GM23338 (cell line): ENCODE measurements around the gene TMEM245. TPM values are rescaled to one million over a fixed set of nuclear protein-coding genes. Genes with fewer than 3 reads are reported as not detected.

Experiments
- ATAC-seq: fragments of 200-7000 bp; cut with Tn5 transposase; 3 replicates; pipeline ENCODE4 v1.9.1; 2020
- DNase-seq: peaks from one replicate; pipeline ENCODE4 v3.0.0-alpha.2; 2015; ENCODE audit warnings: low spot score
- H2AFZ ChIP-seq: fragments of 200-600 bp; sonication (generic); 2 replicates; pipeline ENCODE4 v1.8.0; 2016; ENCODE audit warnings: antibody characterized with exemption, mild to moderate bottlenecking, moderate library complexity
- H3F3A ChIP-seq: fragments of 200-600 bp; sonication (generic); replicated peaks from 2 replicates; pipeline ENCODE4 v1.8.0; 2017; ENCODE audit warnings: antibody characterized with exemption, mixed run types, low read depth
- H3K27ac ChIP-seq: fragments of 200-600 bp; sonication (generic); 2 replicates; pipeline ENCODE4 v1.6.1; 2016; ENCODE audit warnings: low read depth
- H3K27me3 ChIP-seq: fragments of 200-600 bp; sonication (generic); 2 replicates; pipeline ENCODE4 v1.8.0; 2016; ENCODE audit warnings: mild to moderate bottlenecking, mixed run types, moderate library complexity; ENCODE audit not compliant: insufficient read depth
- H3K36me3 ChIP-seq: fragments of 200-600 bp; sonication (generic); 2 replicates; pipeline ENCODE4 v1.8.0; 2016; ENCODE audit warnings: mild to moderate bottlenecking; ENCODE audit not compliant: insufficient read depth
- H3K4me1 ChIP-seq: fragments of 200-600 bp; sonication (generic); 2 replicates; pipeline ENCODE4 v1.8.0; 2016; ENCODE audit warnings: mild to moderate bottlenecking, moderate library complexity; ENCODE audit not compliant: insufficient read depth
- H3K4me2 ChIP-seq: fragments of 200-600 bp; sonication (generic); 2 replicates; pipeline ENCODE4 v1.7.1; 2017; ENCODE audit warnings: mixed run types
- H3K4me3 ChIP-seq: fragments of 200-600 bp; sonication (generic); 2 replicates; pipeline ENCODE4 v1.6.1; 2016; ENCODE audit warnings: mixed run types
- H3K79me2 ChIP-seq: fragments of 200-600 bp; sonication (generic); replicated peaks from 2 replicates; pipeline ENCODE4 v1.8.0; 2017; ENCODE audit warnings: mild to moderate bottlenecking; ENCODE audit not compliant: insufficient read depth
- H3K9me2 ChIP-seq: fragments of 200-600 bp; sonication (generic); 2 replicates; pipeline ENCODE4 v1.8.0; 2017; ENCODE audit not compliant: insufficient read depth
- H4K20me1 ChIP-seq: fragments of 200-600 bp; sonication (generic); replicated peaks from 2 replicates; pipeline ENCODE4 v1.8.0; 2017; ENCODE audit warnings: mild to moderate bottlenecking; ENCODE audit not compliant: insufficient read depth
- H3K27ac Mint-ChIP-seq: 2 replicates; pipeline ENCODE4 v1.8.0; 2020; ENCODE audit warnings: inconsistent platforms, mild to moderate bottlenecking, moderate library complexity, mixed read lengths
- H3K27me3 Mint-ChIP-seq: 3 replicates; pipeline ENCODE4 v1.8.0; 2022; ENCODE audit warnings: low read depth, mild to moderate bottlenecking, moderate library complexity, mixed read lengths, inconsistent platforms; ENCODE audit not compliant: insufficient read depth, poor library complexity
- H3K36me3 Mint-ChIP-seq: 3 replicates; pipeline ENCODE4 v1.8.0; 2021; ENCODE audit warnings: low read depth, mild to moderate bottlenecking, inconsistent platforms, moderate library complexity, mixed read lengths
- H3K4me1 Mint-ChIP-seq: 3 replicates; pipeline ENCODE4 v1.8.0; 2020; ENCODE audit warnings: mild to moderate bottlenecking, inconsistent platforms, mixed read lengths
- H3K4me3 Mint-ChIP-seq: 3 replicates; pipeline ENCODE4 v1.8.0; 2021; ENCODE audit warnings: moderate library complexity, mild to moderate bottlenecking, inconsistent platforms, mixed read lengths
- H3K9me3 Mint-ChIP-seq: 3 replicates; pipeline ENCODE4 v1.8.0; 2020; ENCODE audit warnings: moderate library complexity, mild to moderate bottlenecking, inconsistent platforms, mixed read lengths
- CREB1 ChIP-seq: fragments of 250-450 bp; sonication (Bioruptor Pico); IDR thresholded peaks from 2 replicates; pipeline ENCODE4 v1.5.0; 2020; ENCODE audit warnings: low read depth, mild to moderate bottlenecking, moderate library complexity
- EZH2 ChIP-seq: fragments of 200-600 bp; sonication (generic); IDR thresholded peaks from one replicate; pipeline ENCODE4 v1.8.0; 2017; ENCODE audit warnings: antibody characterized with exemption, mild to moderate bottlenecking, low read depth; ENCODE audit not compliant: unreplicated experiment
- EZH2phosphoT487 ChIP-seq: fragments of 200-600 bp; sonication (generic); IDR thresholded peaks from one replicate; pipeline ENCODE4 v1.8.1; 2018; ENCODE audit warnings: antibody characterized with exemption; ENCODE audit not compliant: unreplicated experiment
- NANOG ChIP-seq: IDR thresholded peaks from 2 replicates; pipeline ENCODE4 v1.6.1; 2016; ENCODE audit warnings: antibody characterized with exemption, borderline replicate concordance
- POLR2AphosphoS5 ChIP-seq: IDR thresholded peaks from 2 replicates; pipeline ENCODE4 v1.6.1; 2016; ENCODE audit warnings: antibody characterized with exemption, low read depth
- REST ChIP-seq: IDR thresholded peaks from one replicate; pipeline ENCODE4 v1.6.1; 2018; ENCODE audit warnings: antibody characterized with exemption; ENCODE audit not compliant: unreplicated experiment
- STAT1 ChIP-seq: IDR thresholded peaks from one replicate; pipeline ENCODE4 v1.6.1; 2016; ENCODE audit warnings: antibody characterized with exemption; ENCODE audit not compliant: unreplicated experiment
- ZNF114 ChIP-seq: fragments of 250-450 bp; sonication (Bioruptor Pico); IDR thresholded peaks from 2 replicates; pipeline ENCODE4 v1.5.0; 2020; ENCODE audit warnings: mild to moderate bottlenecking, moderate library complexity
- ZNF331 ChIP-seq: fragments of 250-450 bp; sonication (Bioruptor Pico); IDR thresholded peaks from 2 replicates; pipeline ENCODE4 v1.5.0; 2020; ENCODE audit warnings: low read depth, mild to moderate bottlenecking, moderate library complexity
- polyA plus RNA-seq: library from polyadenylated mRNA; unstranded; fragments of >200 nt; fragmentation: Nextera tagmentation; extraction: Ambion mirVana; gene quantifications from 2 replicates; pipeline ENCODE4 v1.2.1, GENCODE V29; 2016
- total RNA-seq: library from RNA; depleted of rRNA; stranded (reverse); fragments of >200 nt; shearing (Covaris generic); gene quantifications from 2 replicates; pipeline ENCODE4 v1.2.3, GENCODE V29; 2014
- TF ChIP-seq, protein P1 (sequence below), 2 experiments: fragments of 200-600 bp in 1 of 2; sonication (generic) in 1 of 2; conservative IDR thresholded peaks; 2 replicates each; pipeline versions ENCODE4 v1.5.1 to v1.6.1; 2016 to 2017; ENCODE audit warnings: antibody characterized with exemption in 2 of 2, low read depth in 2 of 2, mild to moderate bottlenecking in 2 of 2, moderate library complexity in 1 of 2

The TMEM245 gene
- total and polyA plus RNA-seq, 2 experiments from 2014 or later: 17.3 to 64.1 TPM

- no peak overlapping the region for H3K4me2 ChIP-seq
- peaks cover 56% of the 10 kb centered on the region for H3K79me2 ChIP-seq
- H3K27me3 ChIP-seq: no peaks in the 10 kb centered on the region
- peaks cover 24% of the 10 kb centered on the region for H3K4me1 ChIP-seq
- H3F3A ChIP-seq: no peaks in the 10 kb centered on the region
- H3K9me3 Mint-ChIP-seq: no peaks in the 10 kb centered on the region
- peaks cover 7% of the 10 kb centered on the region for H3K36me3 ChIP-seq
- H2AFZ ChIP-seq: no peak overlapping the region
- H3K4me3 ChIP-seq: no peak overlapping the region
- H4K20me1 ChIP-seq: peaks cover 33% of the 10 kb centered on the region; the same call in 1 of the 2 replicates
- peaks cover 2% of the 10 kb centered on the region for H3K27me3 Mint-ChIP-seq
- peaks cover 38% of the 10 kb centered on the region for H3K36me3 Mint-ChIP-seq
- H3K27ac ChIP-seq: no peak overlapping the region; the same call in 1 of the 2 replicates
- ATAC-seq (no peak), DNase-seq (no peak)
- TF ChIP-seq REST (no peak), EZH2phosphoT487 (no peak)
- TF ChIP-seq, protein P1, sequence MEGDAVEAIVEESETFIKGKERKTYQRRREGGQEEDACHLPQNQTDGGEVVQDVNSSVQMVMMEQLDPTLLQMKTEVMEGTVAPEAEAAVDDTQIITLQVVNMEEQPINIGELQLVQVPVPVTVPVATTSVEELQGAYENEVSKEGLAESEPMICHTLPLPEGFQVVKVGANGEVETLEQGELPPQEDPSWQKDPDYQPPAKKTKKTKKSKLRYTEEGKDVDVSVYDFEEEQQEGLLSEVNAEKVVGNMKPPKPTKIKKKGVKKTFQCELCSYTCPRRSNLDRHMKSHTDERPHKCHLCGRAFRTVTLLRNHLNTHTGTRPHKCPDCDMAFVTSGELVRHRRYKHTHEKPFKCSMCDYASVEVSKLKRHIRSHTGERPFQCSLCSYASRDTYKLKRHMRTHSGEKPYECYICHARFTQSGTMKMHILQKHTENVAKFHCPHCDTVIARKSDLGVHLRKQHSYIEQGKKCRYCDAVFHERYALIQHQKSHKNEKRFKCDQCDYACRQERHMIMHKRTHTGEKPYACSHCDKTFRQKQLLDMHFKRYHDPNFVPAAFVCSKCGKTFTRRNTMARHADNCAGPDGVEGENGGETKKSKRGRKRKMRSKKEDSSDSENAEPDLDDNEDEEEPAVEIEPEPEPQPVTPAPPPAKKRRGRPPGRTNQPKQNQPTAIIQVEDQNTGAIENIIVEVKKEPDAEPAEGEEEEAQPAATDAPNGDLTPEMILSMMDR (conservative IDR thresholded peaks at IDR 0.05; ENCODE audit: low read depth in 2 of 2): no peak
- H3K4me1 Mint-ChIP-seq: peaks cover 12% of the 10 kb centered on the region
- H3K4me3 Mint-ChIP-seq: no peak overlapping the region
- peak overlapping the region; percentile 9; the same call in 1 of the 2 replicates for H3K27ac Mint-ChIP-seq
- no peaks in the 10 kb centered on the region for H3K9me2 ChIP-seq
These were observed 27.2 kb downstream of the TMEM245 start for GRCh38 chr9:109092587-109092986.

DNA sequence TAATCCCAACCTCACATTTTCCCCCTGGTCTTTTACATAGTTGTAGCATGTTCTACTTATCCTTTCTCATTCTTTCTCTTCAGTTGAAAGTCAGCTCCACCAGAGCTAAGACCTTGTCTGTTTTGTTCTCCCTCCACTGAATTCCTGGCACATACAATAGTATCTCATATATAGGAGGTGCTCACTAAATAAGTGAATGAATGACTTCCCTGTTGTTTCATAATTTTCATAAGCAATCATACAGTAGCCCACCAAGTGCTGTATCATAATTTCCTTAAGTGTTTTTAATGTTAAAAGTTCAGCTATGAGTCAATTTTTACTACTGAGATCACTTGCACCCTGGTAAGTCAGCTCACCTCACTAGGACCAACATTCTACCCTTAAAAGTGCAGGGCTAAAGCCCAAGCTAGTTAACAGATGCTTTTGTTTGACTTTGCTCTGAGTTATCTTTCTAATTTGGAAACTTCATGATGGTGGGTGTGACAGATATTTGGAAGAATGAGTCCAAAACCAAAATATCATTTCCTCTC lies 27.6 kb downstream of the TMEM245 start:
- H3K4me1 Mint-ChIP-seq: peaks cover 10% of the 10 kb centered on the region
- DNase-seq: no peak
- H3K9me2 ChIP-seq: no peaks in the 10 kb centered on the region
- peaks cover 55% of the 10 kb centered on the region for H3K79me2 ChIP-seq
- peaks cover 33% of the 10 kb centered on the region; the same call in 1 of the 2 replicates for H4K20me1 ChIP-seq
- H3K9me3 Mint-ChIP-seq: no peaks in the 10 kb centered on the region
- H3K36me3 ChIP-seq: peaks cover 12% of the 10 kb centered on the region
- H3K27me3 ChIP-seq: no peaks in the 10 kb centered on the region
- no peak overlapping the region; the same call in 1 of the 2 replicates for H3K27ac ChIP-seq
- H3K4me2 ChIP-seq: no peak overlapping the region
- H3F3A ChIP-seq: no peaks in the 10 kb centered on the region
- no peak overlapping the region for H3K4me3 Mint-ChIP-seq
- peaks cover 40% of the 10 kb centered on the region for H3K36me3 Mint-ChIP-seq
- H2AFZ ChIP-seq: no peak overlapping the region
- H3K4me3 ChIP-seq: no peak overlapping the region
- H3K27me3 Mint-ChIP-seq: peaks cover 2% of the 10 kb centered on the region
- no peak for ATAC-seq
- H3K27ac Mint-ChIP-seq: no peak overlapping the region
- peaks cover 19% of the 10 kb centered on the region for H3K4me1 ChIP-seq
- TF ChIP-seq ZNF114 (CRISPR knock-in tag) (no peak), REST (no peak), NANOG (no peak), CREB1 (CRISPR knock-in tag) (no peak), POLR2AphosphoS5 (no peak), STAT1 (no peak), ZNF331 (CRISPR knock-in tag) (no peak), EZH2 (no peak)
- TF ChIP-seq, protein P1 (conservative IDR thresholded peaks at IDR 0.05; ENCODE audit: low read depth in 2 of 2): no peak
